NCI-H774 (cell line): Measurements from ENCODE around the gene RNASE9.
"Not testable (repeated sequence)": the region's sequence is repeated elsewhere in the genome, so short reads cannot be mapped to it uniquely, and the experiment has no call there.

Source experiments
- DNase-seq: peaks from one replicate; lab custom pipeline; 2025; lab: John Stamatoyannopoulos, UW

The RNASE9 gene

GRCh38 chr14:20516921-20517320 is 43.9 kb downstream of the RNASE9 start:
- DNase-seq, result no peak

- no peak for DNase-seq
Measured at GRCh38 chr14:20515846-20516245, 45.0 kb downstream of the RNASE9 start.

- DNase-seq, result no peak
Measured at GRCh38 chr14:20512177-20512905, 48.5 kb downstream of the RNASE9 start.

GRCh38 chr14:20508367-20508766 is 52.5 kb downstream of the RNASE9 start:
- DNase-seq, result no peak

- DNase-seq, result not testable (repeated sequence)
Measured at GRCh38 chr14:20507537-20507936, 53.3 kb downstream of the RNASE9 start.

- DNase-seq, result not testable (repeated sequence)
Measured at GRCh38 chr14:20506752-20507151, 54.1 kb downstream of the RNASE9 start.

- not testable (repeated sequence) for DNase-seq
Measured at GRCh38 chr14:20506276-20506675, 54.6 kb downstream of the RNASE9 start.
